HEK293 (cell line): ENCODE measurements around the gene OPA1.

Source experiments
- CTCF ChIP-seq: fragments of 450-650 bp; formaldehyde crosslinking; IDR thresholded peaks from 2 replicates; pipeline ENCODE4 v1.5.1; 2016; ENCODE audit warnings: missing biosample characterization, missing genetic modification characterization
- PRDM1 ChIP-seq: fragments of 450-650 bp; formaldehyde crosslinking; IDR thresholded peaks from 2 replicates; pipeline ENCODE4; 2016; ENCODE audit warnings: missing biosample characterization, missing genetic modification characterization
- PRDM2 ChIP-seq: fragments of 450-650 bp; formaldehyde crosslinking; IDR thresholded peaks from 2 replicates; pipeline ENCODE4 v1.5.1; 2016; ENCODE audit warnings: missing biosample characterization, missing genetic modification characterization, borderline replicate concordance
- SP2 ChIP-seq: fragments of 450-650 bp; formaldehyde crosslinking; IDR thresholded peaks from 2 replicates; pipeline ENCODE4 v1.5.1; 2016; ENCODE audit warnings: missing biosample characterization, missing genetic modification characterization
- TCF7L2 ChIP-seq: IDR thresholded peaks from 2 replicates; pipeline ENCODE4 v1.6.1; 2011; ENCODE audit warnings: low read depth, mild to moderate bottlenecking, inconsistent platforms, low read length, moderate library complexity, borderline replicate concordance
- YY1 ChIP-seq: fragments of 450-650 bp; formaldehyde crosslinking; IDR thresholded peaks from 2 replicates; pipeline ENCODE4 v1.5.1; 2018; ENCODE audit warnings: missing biosample characterization, missing genetic modification characterization
- ZNF146 ChIP-seq: fragments of 450-650 bp; formaldehyde crosslinking; IDR thresholded peaks from 2 replicates; pipeline ENCODE4 v1.5.1; 2016; ENCODE audit warnings: missing biosample characterization, missing genetic modification characterization
- ZNF280C ChIP-seq: fragments of 450-650 bp; formaldehyde crosslinking; IDR thresholded peaks from 2 replicates; pipeline ENCODE4 v1.5.1; 2016; ENCODE audit warnings: missing biosample characterization, missing genetic modification characterization
- ZNF324 ChIP-seq: fragments of 450-650 bp; formaldehyde crosslinking; IDR thresholded peaks from 2 replicates; pipeline ENCODE4 v1.5.1; 2016; ENCODE audit warnings: missing biosample characterization, missing genetic modification characterization
- ZNF624 ChIP-seq: fragments of 450-650 bp; formaldehyde crosslinking; IDR thresholded peaks from 2 replicates; pipeline ENCODE4 v1.5.1; 2017; ENCODE audit warnings: missing biosample characterization, missing genetic modification characterization
- ZXDB ChIP-seq: fragments of 450-650 bp; formaldehyde crosslinking; IDR thresholded peaks from 2 replicates; pipeline ENCODE4 v1.5.1; 2016; ENCODE audit warnings: missing biosample characterization, missing genetic modification characterization
- TF ChIP-seq, protein P1 (sequence below): fragments of 450-650 bp; formaldehyde crosslinking; IDR thresholded peaks from 2 replicates; pipeline ENCODE4 v1.5.1; 2016; ENCODE audit warnings: missing biosample characterization, missing genetic modification characterization
- TF ChIP-seq, protein P2 (sequence below): fragments of 450-650 bp; formaldehyde crosslinking; IDR thresholded peaks from 2 replicates; pipeline ENCODE4 v1.5.1; 2016; ENCODE audit warnings: missing biosample characterization, missing genetic modification characterization

DNA sequence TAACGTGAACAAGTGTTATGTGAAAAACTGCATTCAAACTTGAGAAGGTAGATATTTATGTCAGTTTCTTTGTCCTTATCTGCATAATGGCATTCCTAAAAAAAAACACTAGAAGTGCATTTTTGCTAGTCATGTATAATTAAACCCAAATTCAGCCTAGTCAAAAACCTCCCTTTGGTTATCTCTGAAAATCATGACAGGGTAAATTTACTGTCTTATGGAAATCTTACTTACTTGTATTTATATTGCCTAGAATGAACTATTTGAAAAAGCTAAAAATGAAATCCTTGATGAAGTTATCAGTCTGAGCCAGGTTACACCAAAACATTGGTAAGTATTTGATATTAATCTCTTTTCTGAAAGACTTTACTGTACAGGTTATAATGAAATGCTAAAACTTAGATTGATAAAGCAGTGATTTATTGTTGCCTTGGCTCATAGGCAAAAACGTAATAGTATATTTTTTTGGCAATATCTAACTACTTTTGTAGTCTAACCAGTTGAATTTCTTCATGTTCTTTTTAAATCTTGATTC, 55.6 kb downstream of the OPA1 start:
- TF ChIP-seq SP2 (tag by site-specific recombination) (no peak), PRDM1 (no peak), CTCF (tag by site-specific recombination) (no peak), ZNF146 (no peak), ZNF624 (no peak), ZNF324 (tag by site-specific recombination) (no peak), TCF7L2 (no peak), YY1 (tag by site-specific recombination) (no peak), ZNF280C (tag by site-specific recombination) (no peak), ZXDB (tag by site-specific recombination) (no peak), PRDM2 (tag by site-specific recombination) (no peak)
- TF ChIP-seq, protein P1, sequence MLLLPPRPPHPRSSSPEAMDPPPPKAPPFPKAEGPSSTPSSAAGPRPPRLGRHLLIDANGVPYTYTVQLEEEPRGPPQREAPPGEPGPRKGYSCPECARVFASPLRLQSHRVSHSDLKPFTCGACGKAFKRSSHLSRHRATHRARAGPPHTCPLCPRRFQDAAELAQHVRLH: no peak
- TF ChIP-seq, protein P2, sequence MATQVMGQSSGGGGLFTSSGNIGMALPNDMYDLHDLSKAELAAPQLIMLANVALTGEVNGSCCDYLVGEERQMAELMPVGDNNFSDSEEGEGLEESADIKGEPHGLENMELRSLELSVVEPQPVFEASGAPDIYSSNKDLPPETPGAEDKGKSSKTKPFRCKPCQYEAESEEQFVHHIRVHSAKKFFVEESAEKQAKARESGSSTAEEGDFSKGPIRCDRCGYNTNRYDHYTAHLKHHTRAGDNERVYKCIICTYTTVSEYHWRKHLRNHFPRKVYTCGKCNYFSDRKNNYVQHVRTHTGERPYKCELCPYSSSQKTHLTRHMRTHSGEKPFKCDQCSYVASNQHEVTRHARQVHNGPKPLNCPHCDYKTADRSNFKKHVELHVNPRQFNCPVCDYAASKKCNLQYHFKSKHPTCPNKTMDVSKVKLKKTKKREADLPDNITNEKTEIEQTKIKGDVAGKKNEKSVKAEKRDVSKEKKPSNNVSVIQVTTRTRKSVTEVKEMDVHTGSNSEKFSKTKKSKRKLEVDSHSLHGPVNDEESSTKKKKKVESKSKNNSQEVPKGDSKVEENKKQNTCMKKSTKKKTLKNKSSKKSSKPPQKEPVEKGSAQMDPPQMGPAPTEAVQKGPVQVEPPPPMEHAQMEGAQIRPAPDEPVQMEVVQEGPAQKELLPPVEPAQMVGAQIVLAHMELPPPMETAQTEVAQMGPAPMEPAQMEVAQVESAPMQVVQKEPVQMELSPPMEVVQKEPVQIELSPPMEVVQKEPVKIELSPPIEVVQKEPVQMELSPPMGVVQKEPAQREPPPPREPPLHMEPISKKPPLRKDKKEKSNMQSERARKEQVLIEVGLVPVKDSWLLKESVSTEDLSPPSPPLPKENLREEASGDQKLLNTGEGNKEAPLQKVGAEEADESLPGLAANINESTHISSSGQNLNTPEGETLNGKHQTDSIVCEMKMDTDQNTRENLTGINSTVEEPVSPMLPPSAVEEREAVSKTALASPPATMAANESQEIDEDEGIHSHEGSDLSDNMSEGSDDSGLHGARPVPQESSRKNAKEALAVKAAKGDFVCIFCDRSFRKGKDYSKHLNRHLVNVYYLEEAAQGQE (tag by site-specific recombination): no peak
